Esophagus (tissue), 2 donors: ENCODE data around the gene MCEMP1. TPM values are rescaled to one million over a fixed set of nuclear protein-coding genes. Genes with fewer than 3 reads are reported as not detected.

ENCODE experiments used
- H3K27ac ChIP-seq, 2 donors: one replicate each; pipeline ENCODE4 v1.5.1; 2013; ENCODE audit warnings: low read depth in 2 of 2, mild to moderate bottlenecking in 2 of 2, inconsistent platforms in 1 of 2, low read length in 1 of 2, moderate library complexity in 1 of 2
- H3K27me3 ChIP-seq, 2 donors: one replicate each; pipeline ENCODE4 v1.6.1; 2013; ENCODE audit warnings: low read length in 2 of 2, control low read depth in 1 of 2, mild to moderate bottlenecking in 1 of 2; ENCODE audit not compliant: insufficient read depth in 2 of 2, control insufficient read depth in 1 of 2
- H3K36me3 ChIP-seq, 2 donors: one replicate each; pipeline ENCODE4 v1.6.1; 2013; ENCODE audit warnings: low read length in 1 of 2; ENCODE audit not compliant: control insufficient read depth in 2 of 2, insufficient read depth in 2 of 2
- H3K4me1 ChIP-seq, 2 donors: one replicate each; pipeline ENCODE4 v1.6.1; 2013; ENCODE audit warnings: low read length in 1 of 2; ENCODE audit not compliant: control insufficient read depth in 2 of 2, insufficient read depth in 2 of 2
- H3K4me3 ChIP-seq, 2 donors: one replicate each; pipeline ENCODE4 v1.5.1; 2013; ENCODE audit warnings: low read length in 2 of 2, mild to moderate bottlenecking in 2 of 2, low read depth in 1 of 2, moderate library complexity in 1 of 2
- H3K9me3 ChIP-seq, 2 donors: one replicate each; pipeline ENCODE4 v1.6.1; 2013; ENCODE audit warnings: mild to moderate bottlenecking in 2 of 2, low read depth in 1 of 2, low read length in 1 of 2, moderate library complexity in 1 of 2; ENCODE audit not compliant: control insufficient read depth in 2 of 2, insufficient read depth in 1 of 2
- whole genome bisulfite sequencing, 2 donors: extraction: QIAGEN DNeasy Blood & Tissue Kit; methylation state at CpG; one replicate each; pipeline ENCODE4 v1.1.7; 2013; 5-methylcytosine and 5-hydroxymethylcytosine counted together
- polyA plus RNA-seq, 2 donors: library from polyadenylated mRNA; stranded (reverse); fragments of 200-250 nt; gene quantifications; one replicate each; pipeline ENCODE4 v1.2.3, GENCODE V29; 2013
- donor health status: healthy with polysubstance abuse.
- donor health status: Bipolar disorder and iron deficiency.

MCEMP1 gene
- polyA plus RNA-seq, 2 donors: 0.09 to 0.53 TPM

DNA sequence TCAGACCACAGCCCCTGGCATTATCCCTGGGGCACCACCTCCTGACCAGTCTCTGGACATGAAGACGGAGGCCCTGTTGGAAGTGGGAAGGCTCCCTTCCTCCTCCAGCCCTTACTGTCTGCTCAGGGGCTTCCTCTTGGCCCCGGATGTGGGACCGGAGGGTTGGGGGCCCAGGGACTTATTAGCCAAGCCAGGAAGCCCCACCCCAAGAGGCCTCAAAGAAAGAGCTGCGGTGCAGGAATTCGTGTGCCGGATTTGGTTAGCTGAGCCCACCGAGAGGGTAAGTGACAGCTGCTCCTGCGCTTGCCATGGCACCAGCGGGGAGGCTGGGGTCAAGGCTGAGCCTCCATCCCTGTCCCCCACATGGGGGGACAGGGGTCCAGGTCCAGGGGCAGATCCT, 8.0 kb upstream of the MCEMP1 start, which contains the start of gene RETN:
Gene RETN, plus strand, starts transcription at position 208 of the 400 bp plus-strand sequence. CDS start 278 bp downstream, outside the sequence.
- H3K9me3 ChIP-seq: no peaks in the 10 kb centered on the region
- H3K27me3 ChIP-seq: no peaks in the 10 kb centered on the region
- H3K27ac ChIP-seq: no peak within 1 kb of the TSS
- no peaks in the 10 kb centered on the region for H3K4me1 ChIP-seq
- 62 to 68% methylated on average over 9 of the region's 9 CpGs for WGBS, 2 donors
- no peak within 1 kb of the TSS for H3K4me3 ChIP-seq
- no peaks in the 10 kb centered on the region for H3K36me3 ChIP-seq

GRCh38 chr19:7669641-7670040, 7.2 kb upstream of the MCEMP1 start:
- Histone ChIP-seq H3K9me3 (no peaks in the 10 kb centered on the region), H3K27me3 (no peaks in the 10 kb centered on the region), H3K4me3 (no peak overlapping the region), H3K27ac (no peak overlapping the region), H3K4me1 (no peaks in the 10 kb centered on the region), H3K36me3 (no peaks in the 10 kb centered on the region)
- 29 to 34% methylated on average over 9 of the region's 9 CpGs for WGBS, 2 donors

- no peaks in the 10 kb centered on the region for H3K9me3 ChIP-seq
- no peaks in the 10 kb centered on the region for H3K36me3 ChIP-seq
- H3K4me1 ChIP-seq: no peaks in the 10 kb centered on the region
- H3K27ac ChIP-seq: no peak overlapping the region
- 3% methylated on average over 43 of the region's 43 CpGs for WGBS, 2 donors
- H3K27me3 ChIP-seq: no peaks in the 10 kb centered on the region
- no peak overlapping the region for H3K4me3 ChIP-seq
Measured at GRCh38 chr19:7670150-7670783, 6.6 kb upstream of the MCEMP1 start.

GRCh38 chr19:7670790-7671189, 6.1 kb upstream of the MCEMP1 start:
- 27 to 30% methylated on average over 9 of the region's 9 CpGs for WGBS, 2 donors
- Histone ChIP-seq H3K27me3 (no peaks in the 10 kb centered on the region), H3K36me3 (no peaks in the 10 kb centered on the region), H3K4me3 (no peak overlapping the region), H3K4me1 (no peaks in the 10 kb centered on the region), H3K27ac (no peak overlapping the region), H3K9me3 (no peaks in the 10 kb centered on the region)

GRCh38 chr19:7672522-7672921, 4.4 kb upstream of the MCEMP1 start:
- Histone ChIP-seq H3K9me3 (no peaks in the 10 kb centered on the region), H3K4me1 (no peaks in the 10 kb centered on the region), H3K27me3 (no peaks in the 10 kb centered on the region), H3K27ac (no peak overlapping the region), H3K4me3 (no peak overlapping the region), H3K36me3 (no peaks in the 10 kb centered on the region)
- 44 to 47% methylated on average over 9 of the region's 9 CpGs for WGBS, 2 donors

DNA sequence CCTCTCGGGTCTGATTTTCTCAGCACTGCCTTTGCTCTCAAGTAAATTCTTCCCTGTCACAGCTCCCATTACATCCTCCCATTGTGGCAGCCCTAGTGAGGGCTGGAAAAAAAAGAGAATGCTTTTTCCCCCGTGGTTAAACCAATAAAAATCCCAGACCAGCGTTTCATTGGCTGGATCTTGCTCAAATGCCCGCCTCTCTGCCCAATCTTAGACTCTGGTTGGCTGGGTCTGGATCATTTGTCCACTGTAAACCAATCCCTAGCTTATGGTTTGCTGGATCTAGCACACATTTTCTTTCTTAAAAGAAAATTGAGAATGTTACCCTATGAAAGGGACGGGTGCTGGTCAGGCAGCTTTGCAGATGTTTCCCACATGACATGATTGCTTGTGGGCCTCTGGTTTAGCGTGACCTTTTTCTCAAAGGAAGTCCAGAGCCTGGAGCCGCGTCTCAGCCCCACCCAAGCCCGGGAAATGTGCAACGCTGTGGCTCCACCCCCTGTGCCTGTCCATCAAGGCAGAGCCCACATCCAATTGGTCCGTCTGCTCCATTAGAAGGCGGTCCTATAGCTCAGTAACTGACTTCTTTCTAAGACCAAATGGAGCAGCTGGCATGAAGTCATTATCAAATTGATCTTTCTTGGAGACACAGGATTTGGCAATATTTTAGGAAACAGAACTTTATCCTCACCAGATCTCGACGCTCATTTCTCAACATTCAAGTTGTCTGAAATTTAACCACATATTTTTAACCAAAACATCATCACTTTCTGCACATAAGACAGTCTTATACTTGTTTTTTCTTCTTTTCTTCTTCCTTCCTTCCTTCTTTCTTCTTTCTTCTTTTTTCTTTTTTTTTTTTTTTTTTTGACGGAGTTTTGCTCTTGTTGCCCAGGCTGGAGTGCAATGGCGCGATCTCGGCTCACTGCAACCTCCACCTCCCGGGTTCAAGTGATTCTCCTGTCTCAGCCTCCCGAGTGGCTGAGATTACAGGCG, 2.6 kb upstream of the MCEMP1 start:
- peak overlapping the region in 1 of 2 donors; percentile 5 for H3K4me3 ChIP-seq
- peaks cover 0 to 3% of the 10 kb centered on the region in 2 donors for H3K4me1 ChIP-seq
- H3K36me3 ChIP-seq: no peaks in the 10 kb centered on the region
- H3K27me3 ChIP-seq: no peaks in the 10 kb centered on the region
- 50 to 58% methylated on average over 21 of the region's 21 CpGs for WGBS, 2 donors
- H3K9me3 ChIP-seq: no peaks in the 10 kb centered on the region
- H3K27ac ChIP-seq: no peak overlapping the region

- H3K9me3 ChIP-seq: no peaks in the 10 kb centered on the region
- no peak overlapping the region for H3K27ac ChIP-seq
- peaks cover 0 to 10% of the 10 kb centered on the region in 2 donors for H3K4me1 ChIP-seq
- no peak overlapping the region for H3K4me3 ChIP-seq
- H3K36me3 ChIP-seq: no peaks in the 10 kb centered on the region
- H3K27me3 ChIP-seq: no peaks in the 10 kb centered on the region
- WGBS, 2 donors: 31 to 35% methylated on average over 5 to 7 of the region's 7 CpGs
Measured at GRCh38 chr19:7676376-7676775, 514 bp upstream of the MCEMP1 start.

DNA sequence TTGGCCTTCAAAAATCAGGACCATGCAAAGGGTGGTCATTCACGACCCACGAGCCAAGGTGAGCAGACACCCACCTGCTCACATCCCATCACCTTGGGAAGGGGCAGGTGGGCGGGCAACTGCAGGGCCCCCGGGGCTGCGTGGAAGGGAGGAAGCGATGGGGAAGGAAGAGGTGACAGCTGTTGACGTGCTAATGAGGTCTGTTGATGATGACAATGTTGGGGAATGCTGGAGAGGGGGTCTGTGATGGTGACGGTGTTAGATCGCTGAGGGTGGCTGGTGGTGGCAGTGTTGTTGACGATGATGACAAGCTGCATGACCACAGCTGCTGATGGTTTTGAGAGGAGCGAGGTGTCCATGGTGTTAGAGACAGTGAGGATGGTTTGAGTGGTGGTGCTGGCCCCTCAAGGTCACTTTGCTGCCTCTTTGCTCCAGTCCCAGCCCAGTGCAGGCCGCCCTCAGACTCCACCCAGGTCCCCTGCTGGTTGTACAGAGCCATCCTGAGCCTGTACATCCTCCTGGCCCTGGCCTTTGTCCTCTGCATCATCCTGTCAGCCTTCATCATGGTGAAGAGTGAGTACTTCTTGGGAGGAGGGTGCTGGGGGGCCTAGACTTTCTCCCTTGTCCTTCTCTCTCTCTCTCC, 900 bp downstream of the MCEMP1 start:
- no peak overlapping the region for H3K4me3 ChIP-seq
- no peak overlapping the region for H3K27ac ChIP-seq
- peaks cover 0 to 7% of the 10 kb centered on the region in 2 donors for H3K36me3 ChIP-seq
- H3K27me3 ChIP-seq: no peaks in the 10 kb centered on the region
- H3K9me3 ChIP-seq: no peaks in the 10 kb centered on the region
- H3K4me1 ChIP-seq: peaks cover 0 to 21% of the 10 kb centered on the region in 2 donors
- 50 to 54% methylated on average over 12 of the region's 12 CpGs for WGBS, 2 donors

DNA sequence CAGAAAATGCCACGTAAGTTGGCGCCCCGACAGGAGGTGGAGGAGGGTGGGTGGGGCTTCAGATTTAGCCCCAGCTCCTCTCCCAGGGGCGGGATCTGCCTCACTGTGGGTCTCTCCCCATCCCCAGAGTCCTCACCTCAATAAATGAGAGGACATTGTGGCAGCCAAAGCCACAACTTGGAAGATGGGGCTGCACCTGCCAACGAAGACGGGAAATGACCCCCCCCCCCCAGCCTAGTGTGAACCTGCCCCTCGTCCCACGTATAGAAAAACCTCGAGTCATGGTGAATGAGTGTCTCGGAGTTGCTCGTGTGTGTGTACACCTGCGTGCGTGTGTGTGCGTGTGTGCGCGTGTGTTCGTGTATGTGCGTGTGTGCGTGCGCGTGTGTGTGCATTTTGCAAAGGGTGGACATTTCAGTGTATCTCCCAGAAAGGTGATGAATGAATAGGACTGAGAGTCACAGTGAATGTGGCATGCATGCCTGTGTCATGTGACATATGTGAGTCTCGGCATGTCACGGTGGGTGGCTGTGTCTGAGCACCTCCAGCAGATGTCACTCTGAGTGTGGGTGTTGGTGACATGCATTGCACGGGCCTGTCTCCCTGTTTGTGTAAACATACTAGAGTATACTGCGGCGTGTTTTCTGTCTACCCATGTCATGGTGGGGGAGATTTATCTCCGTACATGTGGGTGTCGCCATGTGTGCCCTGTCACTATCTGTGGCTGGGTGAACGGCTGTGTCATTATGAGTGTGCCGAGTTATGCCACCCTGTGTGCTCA, 2.3 kb downstream of the MCEMP1 start:
- Histone ChIP-seq H3K4me1 (peaks cover 0 to 21% of the 10 kb centered on the region in 2 donors), H3K9me3 (no peaks in the 10 kb centered on the region), H3K27ac (no peak overlapping the region), H3K36me3 (peaks cover 0 to 10% of the 10 kb centered on the region in 2 donors), H3K27me3 (no peaks in the 10 kb centered on the region), H3K4me3 (no peak overlapping the region)
- WGBS, 2 donors: 34 to 35% methylated on average over 30 of the region's 30 CpGs
